SK-N-SH (cell line): ENCODE results near the gene SEMA3G.

Experiments used
- CHD2 ChIP-seq: fragments of 150-350 bp; IDR thresholded peaks from 2 replicates; pipeline ENCODE4 v1.6.1; 2018; ENCODE audit warnings: low read length; ENCODE audit not compliant: partially characterized antibody
- CTCF ChIP-seq: fragments of 200-600 bp; sonication (generic); IDR thresholded peaks from 2 replicates; pipeline ENCODE4 v1.6.1; 2017; ENCODE audit warnings: antibody characterized with exemption, mild to moderate bottlenecking, moderate library complexity
- EP300 ChIP-seq, 2 experiments: IDR thresholded peaks; 2 replicates each; pipeline versions ENCODE4 v1.4.0 to v1.6.1; 2012; ENCODE audit warnings: borderline replicate concordance in 1 of 2, low read depth in 1 of 2, low read length in 1 of 2
- FOXM1 ChIP-seq: IDR thresholded peaks from 2 replicates; pipeline ENCODE4 v1.4.0; 2012; ENCODE audit warnings: low read depth, mild to moderate bottlenecking
- GATA2 ChIP-seq: sonication (generic); formaldehyde crosslinking; IDR thresholded peaks from 2 replicates; pipeline ENCODE4 v1.5.0; 2020; ENCODE audit warnings: mild to moderate bottlenecking, missing genetic modification reagents
- NRF1 ChIP-seq: IDR thresholded peaks from 2 replicates; pipeline ENCODE4 v1.6.1; 2012; ENCODE audit warnings: low read depth, mild to moderate bottlenecking, low read length
- POLR2AphosphoS5 ChIP-seq: IDR thresholded peaks from 2 replicates; pipeline ENCODE4 v1.6.1; 2012; ENCODE audit warnings: low read depth, low read length
- RCOR1 ChIP-seq: fragments of 150-350 bp; IDR thresholded peaks from 2 replicates; pipeline ENCODE4 v1.6.1; 2017; ENCODE audit warnings: antibody characterized with exemption, low read length
- TF ChIP-seq, protein P1 (sequence below): IDR thresholded peaks from 2 replicates; pipeline ENCODE4 v1.6.1; 2012; ENCODE audit warnings: mild to moderate bottlenecking, low read depth, low read length, moderate library complexity
- TF ChIP-seq, protein P2 (sequence below): IDR thresholded peaks from 2 replicates; pipeline ENCODE4 v1.4.0; 2012; ENCODE audit warnings: low read depth

- TF ChIP-seq CTCF (peak; percentile 57), EP300 (IDR thresholded peaks at IDR 0.05; ENCODE audit: borderline replicate concordance in 1 of 2, low read depth in 1 of 2, low read length in 1 of 2) (no peak), RCOR1 (no peak), NRF1 (no peak), POLR2AphosphoS5 (no peak), CHD2 (no peak), FOXM1 (no peak), GATA2 (CRISPR knock-in tag) (no peak)
- TF ChIP-seq, protein P1, sequence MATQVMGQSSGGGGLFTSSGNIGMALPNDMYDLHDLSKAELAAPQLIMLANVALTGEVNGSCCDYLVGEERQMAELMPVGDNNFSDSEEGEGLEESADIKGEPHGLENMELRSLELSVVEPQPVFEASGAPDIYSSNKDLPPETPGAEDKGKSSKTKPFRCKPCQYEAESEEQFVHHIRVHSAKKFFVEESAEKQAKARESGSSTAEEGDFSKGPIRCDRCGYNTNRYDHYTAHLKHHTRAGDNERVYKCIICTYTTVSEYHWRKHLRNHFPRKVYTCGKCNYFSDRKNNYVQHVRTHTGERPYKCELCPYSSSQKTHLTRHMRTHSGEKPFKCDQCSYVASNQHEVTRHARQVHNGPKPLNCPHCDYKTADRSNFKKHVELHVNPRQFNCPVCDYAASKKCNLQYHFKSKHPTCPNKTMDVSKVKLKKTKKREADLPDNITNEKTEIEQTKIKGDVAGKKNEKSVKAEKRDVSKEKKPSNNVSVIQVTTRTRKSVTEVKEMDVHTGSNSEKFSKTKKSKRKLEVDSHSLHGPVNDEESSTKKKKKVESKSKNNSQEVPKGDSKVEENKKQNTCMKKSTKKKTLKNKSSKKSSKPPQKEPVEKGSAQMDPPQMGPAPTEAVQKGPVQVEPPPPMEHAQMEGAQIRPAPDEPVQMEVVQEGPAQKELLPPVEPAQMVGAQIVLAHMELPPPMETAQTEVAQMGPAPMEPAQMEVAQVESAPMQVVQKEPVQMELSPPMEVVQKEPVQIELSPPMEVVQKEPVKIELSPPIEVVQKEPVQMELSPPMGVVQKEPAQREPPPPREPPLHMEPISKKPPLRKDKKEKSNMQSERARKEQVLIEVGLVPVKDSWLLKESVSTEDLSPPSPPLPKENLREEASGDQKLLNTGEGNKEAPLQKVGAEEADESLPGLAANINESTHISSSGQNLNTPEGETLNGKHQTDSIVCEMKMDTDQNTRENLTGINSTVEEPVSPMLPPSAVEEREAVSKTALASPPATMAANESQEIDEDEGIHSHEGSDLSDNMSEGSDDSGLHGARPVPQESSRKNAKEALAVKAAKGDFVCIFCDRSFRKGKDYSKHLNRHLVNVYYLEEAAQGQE: no peak
- TF ChIP-seq, protein P2, sequence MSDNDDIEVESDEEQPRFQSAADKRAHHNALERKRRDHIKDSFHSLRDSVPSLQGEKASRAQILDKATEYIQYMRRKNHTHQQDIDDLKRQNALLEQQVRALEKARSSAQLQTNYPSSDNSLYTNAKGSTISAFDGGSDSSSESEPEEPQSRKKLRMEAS: no peak
Observed at GRCh38 chr3:52385157-52385556, 59.7 kb downstream of the SEMA3G start.
